CD4-positive, alpha-beta T cell treated with Interleukin-17A for 1 hour (primary cell): ENCODE results near the gene LTF.

Experiments used
- DNase-seq: peaks from one replicate; pipeline ENCODE4 v3.0.0-alpha.2; 2020

LTF gene

GRCh38 chr3:46467562-46467961 is 2.9 kb upstream of the LTF start:
- no peak for DNase-seq

- no peak for DNase-seq
Observed at GRCh38 chr3:46466871-46467403, 2.2 kb upstream of the LTF start.

- no peak for DNase-seq
Observed at GRCh38 chr3:46466273-46466672, 1.6 kb upstream of the LTF start.

DNA sequence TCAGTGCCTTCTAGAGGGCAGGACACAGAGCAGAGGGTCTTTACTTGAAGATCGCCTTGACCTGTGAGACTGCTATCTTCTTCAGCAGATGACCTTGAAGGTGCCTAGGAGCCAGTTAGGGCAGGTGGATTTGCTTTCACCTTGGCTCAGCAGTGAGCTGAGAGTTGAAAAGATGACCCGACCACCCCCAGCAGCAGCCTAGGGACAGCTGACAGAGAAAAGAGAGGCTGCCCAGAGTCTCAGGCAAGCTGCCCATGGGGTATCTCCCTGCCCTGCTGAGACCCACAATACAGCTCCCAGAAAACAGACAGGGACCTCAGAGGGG is 453 bp upstream of the LTF start:
- no peak for DNase-seq

- no peak for DNase-seq
Observed at GRCh38 chr3:46463868-46464241, 850 bp downstream of the LTF start.

GRCh38 chr3:46463120-46463867 is 1.4 kb downstream of the LTF start:
- DNase-seq, result no peak

DNA sequence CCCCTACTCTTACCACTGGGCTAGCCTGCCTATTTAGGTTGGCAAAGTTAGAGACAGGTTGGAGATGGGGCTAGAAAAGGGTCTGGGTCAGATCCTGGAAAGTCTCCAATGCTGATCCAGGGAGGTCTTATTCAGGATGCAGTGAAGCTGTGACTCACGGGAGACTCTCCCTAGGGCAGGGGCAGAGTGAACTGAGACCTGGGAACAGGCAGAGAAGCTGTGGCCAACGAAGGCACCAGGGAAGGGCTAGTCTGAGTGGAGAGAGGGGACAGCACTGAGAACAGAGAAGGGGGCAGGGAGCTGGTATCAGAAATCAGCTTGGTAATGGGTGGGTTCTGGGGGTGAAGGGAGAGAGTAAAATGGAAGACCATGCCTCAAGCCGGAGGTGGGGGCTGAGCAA is 2.2 kb downstream of the LTF start:
- DNase-seq, result no peak

GRCh38 chr3:46462111-46462510 is 2.6 kb downstream of the LTF start:
- DNase-seq, result no peak

DNA sequence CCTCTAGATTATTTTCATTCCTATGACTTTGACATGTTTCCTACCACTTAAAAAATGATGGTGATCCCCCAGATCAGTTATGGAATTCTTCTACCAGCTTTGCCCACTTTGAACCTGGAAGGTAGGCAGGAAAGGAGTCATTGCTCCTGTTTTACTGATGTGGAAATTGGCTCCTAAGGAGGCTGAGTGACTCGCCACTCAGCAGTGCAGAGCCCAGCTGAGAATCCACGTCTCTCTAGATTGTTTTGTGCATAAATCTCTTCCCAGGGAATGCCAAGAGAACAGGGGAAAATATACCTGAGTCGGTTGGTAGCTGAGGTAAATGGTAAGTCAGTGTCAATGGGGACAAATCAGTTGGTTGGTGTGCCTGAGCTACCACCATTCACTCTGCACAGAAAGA is 4.7 kb downstream of the LTF start:
- DNase-seq, result no peak

DNA sequence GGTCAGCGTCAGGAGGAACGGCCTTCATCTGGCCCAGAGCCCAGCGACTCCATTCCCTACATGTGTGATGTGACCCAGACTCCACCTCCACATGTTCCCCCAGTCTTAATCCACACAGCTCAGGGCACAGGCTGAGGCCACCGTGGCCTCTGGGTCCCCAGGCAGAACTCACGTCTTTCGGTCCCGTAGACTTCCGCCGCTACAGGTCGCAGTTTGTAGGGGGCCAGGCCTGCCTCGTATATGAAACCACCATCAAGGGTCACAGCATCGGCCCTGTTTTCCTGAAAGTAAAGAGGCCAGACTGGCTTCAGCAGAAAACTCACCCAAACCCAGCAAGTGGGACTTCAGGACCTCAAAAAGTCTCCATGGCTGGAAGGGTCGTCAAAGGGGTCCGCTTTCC is 8.6 kb downstream of the LTF start:
- no peak for DNase-seq

GRCh38 chr3:46455231-46456115 is 9.2 kb downstream of the LTF start:
- no peak for DNase-seq

DNA sequence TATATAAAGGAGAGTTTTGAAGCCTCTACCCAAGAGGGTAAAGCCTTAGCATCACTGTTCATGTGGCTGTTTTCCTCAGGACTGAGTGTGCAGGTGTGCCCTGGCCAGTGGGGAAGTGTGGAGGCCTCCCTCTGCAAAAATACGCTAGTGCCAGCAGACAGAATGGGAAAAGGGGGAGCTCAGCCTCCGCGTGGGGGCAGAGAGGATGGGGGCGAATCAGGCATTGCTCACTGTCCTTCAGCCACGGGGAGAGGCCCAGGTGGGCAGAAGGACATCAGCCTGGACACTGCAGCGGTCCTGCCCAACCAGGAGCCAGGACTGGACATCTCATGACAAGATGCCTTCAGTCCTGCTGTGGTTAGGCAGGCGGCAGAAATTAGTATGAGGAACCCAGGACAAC is 10.1 kb downstream of the LTF start:
- DNase-seq, result no peak

- DNase-seq, result no peak
Observed at GRCh38 chr3:46454209-46454595, 10.5 kb downstream of the LTF start.

GRCh38 chr3:46453526-46454208 is 11.0 kb downstream of the LTF start:
- no peak for DNase-seq

DNA sequence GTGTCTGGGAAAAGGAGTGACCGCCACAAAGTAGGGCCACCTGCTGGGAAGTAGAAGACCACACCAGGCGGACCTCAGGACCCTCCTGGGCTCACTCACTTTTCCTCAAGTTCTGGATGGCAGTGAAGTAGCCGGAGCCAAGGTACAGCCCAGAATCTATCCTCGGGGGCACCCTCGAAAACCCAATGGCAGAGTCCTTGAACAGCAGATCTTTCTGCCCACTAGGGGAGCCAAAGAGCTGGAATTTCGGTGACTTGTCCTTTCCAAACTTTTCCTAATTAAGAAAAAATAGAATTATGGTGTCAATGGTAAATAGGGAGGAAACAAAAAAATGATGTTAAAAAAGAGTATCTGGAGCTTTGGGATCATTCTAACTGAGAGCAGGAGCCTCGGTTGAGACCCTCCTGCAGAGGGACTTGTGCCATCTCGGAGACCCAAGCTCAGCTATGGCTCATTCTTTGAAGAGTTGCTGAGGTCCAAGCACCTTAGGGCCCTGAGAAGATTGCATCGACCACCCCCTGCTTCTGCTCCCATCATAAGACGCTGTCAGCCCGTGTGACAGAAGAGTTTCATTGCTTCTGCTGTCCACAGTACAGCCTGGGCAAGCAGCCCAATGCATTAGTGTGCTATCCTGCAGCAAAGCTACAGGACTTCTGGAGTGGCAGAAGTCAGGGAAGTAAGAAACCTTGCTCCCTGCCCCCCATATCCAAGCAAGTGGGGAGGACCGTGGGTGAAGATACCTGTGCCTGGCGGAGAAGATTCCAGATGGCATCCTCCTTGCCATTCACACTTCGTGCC is 14.8 kb downstream of the LTF start:
- no peak for DNase-seq

- no peak for DNase-seq
Observed at GRCh38 chr3:46448721-46449120, 16.0 kb downstream of the LTF start.

DNA sequence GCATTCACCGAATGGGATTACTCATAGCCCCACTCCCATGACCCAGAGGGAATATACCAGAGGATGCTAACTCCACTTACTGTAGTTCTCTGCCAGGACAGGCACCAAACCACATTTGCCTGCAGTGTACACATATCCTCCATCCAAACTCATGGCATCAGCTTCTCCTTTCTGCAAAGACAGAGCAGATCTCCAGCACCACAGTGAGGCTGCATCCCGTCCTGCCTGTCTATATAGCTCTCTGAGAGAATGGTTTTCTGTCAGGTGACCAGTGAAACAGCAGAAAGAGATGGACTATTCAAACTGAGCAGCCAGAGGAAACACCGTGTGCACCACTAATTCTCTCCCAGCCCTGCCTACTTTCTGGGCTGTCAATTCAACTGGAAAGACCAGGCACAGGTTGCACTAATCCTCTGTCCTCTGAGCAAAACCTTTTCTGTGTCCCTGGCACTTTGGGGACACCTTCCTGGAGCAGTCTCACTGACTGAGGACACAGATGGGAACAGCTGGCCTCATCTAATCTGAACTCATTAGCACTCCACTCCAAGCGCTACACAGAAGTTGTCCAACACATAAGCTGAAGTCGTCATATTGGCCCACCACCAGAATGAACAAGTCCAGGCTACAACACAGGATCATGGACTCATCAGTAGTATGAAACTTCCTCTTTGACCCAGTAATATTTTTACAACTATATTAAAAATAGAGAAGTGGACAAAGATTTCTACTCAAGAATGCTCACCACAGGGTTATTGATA is 17.3 kb downstream of the LTF start:
- no peak for DNase-seq

- DNase-seq, result peak; percentile 60
Observed at GRCh38 chr3:46442576-46443530, 21.9 kb downstream of the LTF start.

- DNase-seq, result peak; percentile 58
Observed at GRCh38 chr3:46440531-46441294, 24.0 kb downstream of the LTF start.

DNA sequence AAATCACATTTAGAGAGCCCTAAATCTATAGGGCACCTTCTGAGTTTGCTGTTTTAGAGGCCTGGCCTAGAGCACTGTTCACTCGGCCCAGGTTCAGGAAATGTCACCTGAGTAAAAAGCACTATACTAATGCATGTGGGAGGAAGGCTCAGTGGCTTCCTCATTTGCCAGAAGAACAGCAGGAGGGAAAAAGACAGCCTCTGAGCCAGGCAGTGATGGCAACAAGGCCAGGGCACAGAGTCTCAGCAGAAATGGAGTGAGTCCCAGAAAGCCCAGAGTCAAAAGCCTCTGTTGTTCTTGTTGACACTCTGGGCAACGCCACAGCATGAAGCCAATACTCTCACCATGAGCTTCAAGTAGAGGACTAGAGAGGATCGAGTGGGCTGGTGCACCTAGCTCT is 25.9 kb downstream of the LTF start:
- no peak for DNase-seq
